ENCODE results near the gene KRTAP29-1.
"Not testable (repeated sequence)": the region's sequence is repeated elsewhere in the genome, so short reads cannot be mapped to it uniquely, and the experiment has no call there.

- not testable (repeated sequence) for TF ChIP-seq POLR2A, CTCF, POLR2AphosphoS5 (IDR thresholded peaks at IDR 0.05)
These were observed 26.9 kb downstream of the KRTAP29-1 start, which contains the start of gene KRTAP9-7 for GRCh38 chr17:41275648-41276190.
